Activated T-cell treated with anti-CD3 and anti-CD28 coated beads for 48 hours (primary cell): ENCODE measurements around the gene RNF227.
A peak's percentile ranks its signal among the peaks of the same experiment; 100 is the strongest.
"Not testable (repeated sequence)": the region's sequence is repeated elsewhere in the genome, so short reads cannot be mapped to it uniquely, and the experiment has no call there.

Source experiments
- DNase-seq: peaks from one replicate; pipeline ENCODE4 v3.0.0-alpha.2; 2020; ENCODE audit warnings: low read depth

RNF227 gene

GRCh38 chr17:7915611-7916384 lies at the start of gene RNF227:
Gene RNF227, minus strand, starts transcription at chr17:7916289. Its CDS starts 94 bp downstream, at chr17:7916195.
- peak; percentile 85 for DNase-seq

- no peak for DNase-seq
These were observed 45.3 kb upstream of the RNF227 start for GRCh38 chr17:7961421-7961820.

- DNase-seq, result no peak
These were observed 43.6 kb upstream of the RNF227 start for GRCh38 chr17:7959503-7960253.

- no peak for DNase-seq
These were observed 40.3 kb upstream of the RNF227 start for GRCh38 chr17:7956228-7956965.

GRCh38 chr17:7955414-7956227 lies 39.5 kb upstream of the RNF227 start:
- DNase-seq, result no peak

GRCh38 chr17:7953266-7953665 lies 37.2 kb upstream of the RNF227 start:
- not testable (repeated sequence) for DNase-seq

- DNase-seq, result peak; percentile 28
These were observed 35.2 kb upstream of the RNF227 start for GRCh38 chr17:7951143-7951792.

GRCh38 chr17:7950578-7950977 lies 34.5 kb upstream of the RNF227 start:
- DNase-seq, result no peak

- no peak for DNase-seq
These were observed 31.6 kb upstream of the RNF227 start for GRCh38 chr17:7947651-7948050.

- DNase-seq, result no peak
These were observed 30.4 kb upstream of the RNF227 start for GRCh38 chr17:7946441-7946840.

- no peak for DNase-seq
These were observed 29.6 kb upstream of the RNF227 start for GRCh38 chr17:7945651-7946050.

GRCh38 chr17:7944326-7944725 lies 28.2 kb upstream of the RNF227 start:
- no peak for DNase-seq

GRCh38 chr17:7943291-7943690 lies 27.2 kb upstream of the RNF227 start:
- no peak for DNase-seq

- DNase-seq, result no peak
These were observed 24.7 kb upstream of the RNF227 start for GRCh38 chr17:7940743-7941142.

- no peak for DNase-seq
These were observed 23.9 kb upstream of the RNF227 start for GRCh38 chr17:7940034-7940433.

GRCh38 chr17:7935859-7936258 lies 19.8 kb upstream of the RNF227 start:
- no peak for DNase-seq

GRCh38 chr17:7932949-7933348 lies 16.9 kb upstream of the RNF227 start:
- DNase-seq, result peak; percentile 29

- DNase-seq, result no peak
These were observed 16.4 kb upstream of the RNF227 start for GRCh38 chr17:7932483-7932891.

GRCh38 chr17:7931709-7932482 lies 15.8 kb upstream of the RNF227 start, which contains the start of the genes CNTROB and TRAPPC1:
Gene CNTROB, plus strand, starts transcription at chr17:7932206. Its CDS starts 874 bp downstream, at chr17:7933080.
Gene TRAPPC1, minus strand, starts transcription at chr17:7931946. Its CDS starts 117 bp downstream, at chr17:7931829.
- DNase-seq, result peak; percentile 99
